NCI-H2227 (cell line): Measurements from ENCODE around the gene FPGS.
"Not testable (repeated sequence)": the region's sequence is repeated elsewhere in the genome, so short reads cannot be mapped to it uniquely, and the experiment has no call there.

Experiments used
- DNase-seq: peaks from one replicate; lab custom pipeline; 2025; ENCODE audit not compliant: unreplicated experiment; lab: John Stamatoyannopoulos, UW

The FPGS gene

GRCh38 chr9:127770905-127771569, 31.6 kb upstream of the FPGS start:
- DNase-seq, result peak; percentile 96

- no peak for DNase-seq
Observed at GRCh38 chr9:127771570-127772189, 31.0 kb upstream of the FPGS start.

- no peak for DNase-seq
Observed at GRCh38 chr9:127772603-127773002, 30.1 kb upstream of the FPGS start.

- no peak for DNase-seq
Observed at GRCh38 chr9:127773272-127773671, 29.4 kb upstream of the FPGS start.

GRCh38 chr9:127773981-127774380, 28.7 kb upstream of the FPGS start:
- DNase-seq, result no peak

- peak; percentile 34 for DNase-seq
Observed at GRCh38 chr9:127776195-127776923, 26.3 kb upstream of the FPGS start.

DNA sequence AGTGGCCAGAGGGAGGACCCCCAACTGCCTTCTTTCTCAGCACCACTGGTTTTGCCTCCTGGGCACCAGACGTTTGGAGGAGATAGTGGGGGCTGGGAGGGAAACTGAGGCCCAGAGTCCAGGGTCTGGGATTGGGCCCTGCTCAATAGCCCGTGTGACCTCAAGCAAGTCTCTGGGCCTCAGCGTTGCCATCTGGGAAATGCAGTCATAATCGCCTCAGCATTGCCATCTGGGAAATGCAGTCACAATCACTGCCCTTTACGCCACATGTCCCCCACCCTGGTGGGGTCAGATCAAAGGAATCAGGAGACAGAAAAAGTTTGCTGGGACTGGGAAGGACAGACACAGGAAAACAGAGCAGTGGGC, 25.8 kb upstream of the FPGS start:
- DNase-seq, result no peak

GRCh38 chr9:127777368-127777980, 25.2 kb upstream of the FPGS start:
- DNase-seq, result no peak

DNA sequence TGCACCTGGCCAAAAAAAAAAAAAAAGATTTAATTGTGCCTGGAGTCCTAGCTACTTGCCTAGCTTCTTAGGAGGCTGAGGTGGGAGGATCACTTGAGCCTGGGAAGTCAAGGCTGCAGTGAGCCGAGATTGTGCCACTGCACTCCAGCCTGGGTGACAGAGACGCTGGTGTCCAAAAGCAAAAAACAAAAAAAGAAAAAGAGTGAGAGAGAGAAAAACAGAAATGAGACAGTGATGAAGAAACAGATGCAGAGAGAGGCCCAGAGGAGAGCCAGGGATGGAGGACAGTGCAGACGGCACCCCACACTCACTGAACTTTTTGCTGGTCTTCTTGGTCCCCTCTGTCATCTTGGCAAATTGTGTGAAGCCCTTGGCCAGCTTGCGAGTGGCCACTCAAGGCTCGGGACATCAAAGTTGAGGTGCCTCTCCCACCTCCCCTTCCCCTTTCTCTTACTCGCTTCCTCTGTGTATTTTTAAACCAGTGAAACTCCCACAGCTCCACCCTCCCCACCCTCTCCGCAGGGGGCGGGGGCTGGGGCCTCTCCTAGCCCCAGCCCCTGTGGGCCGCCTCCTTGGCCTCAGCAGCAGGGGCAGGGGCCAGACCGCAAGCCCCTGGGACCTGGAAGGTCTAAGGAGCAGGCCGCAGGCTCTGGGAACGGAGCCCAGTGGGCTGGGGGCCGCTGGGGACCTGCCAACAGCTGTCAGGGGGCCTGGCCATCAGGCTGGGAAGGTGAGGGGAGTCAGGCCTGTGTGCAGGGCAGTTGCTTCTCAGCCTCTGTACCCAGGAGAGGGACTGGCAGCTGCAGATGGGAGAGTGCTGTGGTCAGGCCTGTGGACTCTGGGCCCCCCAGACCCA, 24.2 kb upstream of the FPGS start, which contains the start of gene SH2D3C:
TSS of gene SH2D3C (minus strand) at position 387 of the 856 bp plus-strand sequence. CDS start at position 348, 39 bp downstream.
- DNase-seq, result no peak

DNA sequence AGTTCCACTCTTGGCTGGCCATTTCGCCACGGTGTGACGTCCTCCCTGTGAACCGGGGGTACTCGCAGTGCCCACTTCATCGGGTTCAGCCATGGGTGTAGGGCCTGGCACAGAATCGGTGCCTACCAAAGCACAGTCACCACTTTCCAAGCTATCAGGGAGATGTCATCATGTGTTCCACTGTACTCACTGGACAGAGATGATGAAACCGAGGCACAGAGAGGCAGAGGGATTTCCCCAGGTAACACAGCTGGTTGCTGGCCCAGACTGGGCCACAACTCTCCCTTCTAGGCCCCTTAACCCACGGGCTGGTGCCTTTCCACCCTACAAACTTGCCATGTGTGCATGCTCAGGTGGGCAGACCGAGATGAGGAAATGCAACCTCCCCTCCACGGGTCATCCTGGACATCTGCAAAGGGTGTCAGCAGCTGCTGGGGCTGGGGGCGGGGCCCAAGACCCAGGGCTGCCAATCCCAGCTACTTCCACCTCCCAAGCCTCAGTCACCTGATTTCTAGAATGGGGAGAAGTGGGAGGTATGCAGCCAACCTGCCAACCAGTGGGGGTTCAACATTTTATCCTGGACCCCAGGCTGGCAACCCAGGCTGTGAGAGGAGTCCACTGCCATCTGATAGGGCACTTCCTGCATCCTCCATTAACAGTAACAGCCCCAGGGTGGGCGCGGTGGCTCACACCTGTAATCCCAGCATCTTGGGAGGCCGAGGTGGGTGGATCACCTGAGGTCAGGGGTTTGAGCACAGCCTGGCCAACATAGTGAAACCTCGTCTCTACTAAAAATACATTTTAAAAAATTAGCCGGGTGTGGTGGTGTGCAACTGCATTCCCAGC, 23.3 kb upstream of the FPGS start:
- no peak for DNase-seq

DNA sequence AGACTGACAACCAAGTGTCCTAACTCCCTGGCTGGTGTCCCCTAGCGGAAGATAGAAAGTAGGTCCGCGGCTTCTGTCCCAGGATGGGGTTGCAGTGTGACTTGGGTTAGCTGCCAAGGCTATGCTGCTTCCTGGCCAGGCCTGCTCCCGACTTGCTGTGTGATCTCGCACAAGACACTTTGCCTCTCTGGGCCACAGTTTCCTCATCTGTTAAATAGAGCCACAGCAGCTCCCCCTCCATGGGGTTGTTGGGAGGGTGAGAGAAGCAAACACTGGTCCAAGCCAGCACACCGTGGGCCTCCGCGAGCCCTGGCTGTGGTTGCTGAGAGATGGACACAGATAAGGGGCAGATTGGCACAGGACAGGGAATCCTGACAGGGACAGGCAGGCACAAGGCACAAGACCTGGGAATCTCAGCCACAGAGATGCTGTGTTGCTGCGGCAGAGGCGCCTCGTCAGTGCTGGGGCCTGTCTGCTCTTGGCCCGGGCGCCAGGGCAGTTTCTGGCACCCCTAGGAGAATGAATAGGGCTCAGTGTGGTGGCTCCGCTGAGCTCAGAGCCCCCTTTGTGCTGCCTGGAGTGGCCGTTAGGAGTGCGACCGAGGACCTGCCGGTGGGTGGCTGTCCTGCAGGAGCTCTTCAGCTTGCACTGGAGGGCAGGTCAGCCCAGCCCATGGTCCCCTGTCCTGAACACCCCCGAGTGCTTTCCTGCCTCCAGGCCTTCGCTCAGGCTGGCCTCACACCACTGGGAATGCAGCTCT, 22.4 kb upstream of the FPGS start:
- no peak for DNase-seq

DNA sequence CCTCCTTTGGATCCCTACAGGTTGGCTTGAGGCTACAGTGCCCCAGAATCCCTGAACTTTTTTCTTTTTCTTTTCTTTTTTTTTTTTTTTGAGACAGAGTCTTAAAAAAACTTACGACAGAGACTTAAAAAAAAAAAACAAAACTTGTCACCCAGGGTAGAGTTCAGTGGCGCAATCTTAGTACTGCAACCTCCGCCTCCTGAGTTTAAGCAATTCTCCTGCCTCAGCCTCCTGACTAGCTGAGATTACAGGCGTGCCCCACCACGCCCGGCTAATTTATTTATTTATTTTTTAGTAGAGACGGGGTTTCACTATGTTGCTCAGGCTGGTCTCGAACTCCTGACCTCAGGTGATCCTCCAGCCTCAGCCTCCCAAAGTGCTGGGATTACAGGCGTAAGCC, 21.8 kb upstream of the FPGS start:
- DNase-seq, result not testable (repeated sequence)

- no peak for DNase-seq
Observed at GRCh38 chr9:127781806-127782205, 20.9 kb upstream of the FPGS start.

- no peak for DNase-seq
Observed at GRCh38 chr9:127783111-127784008, 19.3 kb upstream of the FPGS start.

GRCh38 chr9:127785023-127785932, 17.4 kb upstream of the FPGS start:
- DNase-seq, result peak; percentile 87

DNA sequence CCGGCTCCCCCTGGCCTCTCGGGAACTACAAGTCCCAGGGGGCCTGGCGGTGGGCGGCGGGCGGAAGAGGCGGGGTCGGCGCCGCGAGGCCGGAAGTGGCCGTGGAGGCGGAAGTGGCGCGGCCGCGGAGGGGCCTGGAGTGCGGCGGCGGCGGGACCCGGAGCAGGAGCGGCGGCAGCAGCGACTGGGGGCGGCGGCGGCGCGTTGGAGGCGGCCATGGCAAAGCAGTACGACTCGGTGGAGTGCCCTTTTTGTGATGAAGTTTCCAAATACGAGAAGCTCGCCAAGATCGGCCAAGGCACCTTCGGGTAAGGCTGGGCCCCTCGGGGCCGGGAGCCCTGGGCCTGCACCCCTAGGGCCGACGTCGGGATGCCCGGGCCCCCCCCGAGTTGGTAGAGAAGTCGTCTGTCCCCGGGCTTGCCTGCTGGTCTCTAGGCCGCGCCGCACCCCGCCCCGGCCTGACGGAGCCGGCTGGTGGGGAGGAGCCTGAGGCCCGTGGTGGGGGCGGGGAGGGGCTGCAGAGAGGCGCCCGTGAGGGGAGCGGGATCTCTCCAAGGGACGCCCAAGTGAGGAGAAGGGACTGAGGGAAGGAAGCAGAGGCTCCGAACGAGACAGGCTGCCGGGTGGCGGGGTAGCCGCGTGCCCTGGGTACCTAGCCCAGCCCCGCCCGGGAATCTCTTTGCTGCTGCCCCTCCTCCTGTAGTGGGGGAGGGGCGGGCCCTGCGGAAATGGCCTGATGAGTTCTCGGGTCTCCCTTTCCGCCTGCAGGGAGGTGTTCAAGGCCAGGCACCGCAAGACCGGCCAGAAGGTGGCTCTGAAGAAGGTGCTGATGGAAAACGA, 16.5 kb upstream of the FPGS start, which contains the start of gene CDK9:
TSS of gene CDK9 (plus strand) at position 102 of the 840 bp plus-strand sequence. CDS start at position 217, 115 bp downstream.
- DNase-seq, result peak; percentile 90
